ENCODE results near the gene SCGB2B2.

Gene SCGB2B2

GRCh38 chr19:34654796-34655195 lies 22.2 kb downstream of the SCGB2B2 start:
- H3K27me3 ChIP-seq (replicated peaks; ENCODE audit: control insufficient read depth, insufficient read depth, low read length), result no peaks in the 10 kb centered on the region
- H3K4me1 ChIP-seq (ENCODE audit: control insufficient read depth, insufficient read depth, low read length), result no peaks in the 10 kb centered on the region
- H3K36me3 ChIP-seq (ENCODE audit: control insufficient read depth, insufficient read depth, low read length, severe bottlenecking), result no peaks in the 10 kb centered on the region
- no peak overlapping the region for H3K4me3 ChIP-seq (ENCODE audit: low read length)
- H3K9me3 ChIP-seq (ENCODE audit: control insufficient read depth, low read length), result peaks cover 14% of the 10 kb centered on the region
- no peak overlapping the region for H3K9ac ChIP-seq (ENCODE audit: low read length)
- no peak for DNase-seq (ENCODE audit: low read depth)

- Histone ChIP-seq H3K9me3 (ENCODE audit: control insufficient read depth, low read length) (peaks cover 14% of the 10 kb centered on the region), H3K27me3 (replicated peaks; ENCODE audit: control insufficient read depth, insufficient read depth, low read length) (no peaks in the 10 kb centered on the region), H3K4me1 (ENCODE audit: control insufficient read depth, insufficient read depth, low read length) (no peaks in the 10 kb centered on the region), H3K9ac (ENCODE audit: low read length) (no peak overlapping the region), H3K36me3 (ENCODE audit: control insufficient read depth, insufficient read depth, low read length, severe bottlenecking) (no peaks in the 10 kb centered on the region), H3K4me3 (ENCODE audit: low read length) (no peak overlapping the region)
- DNase-seq (ENCODE audit: low read depth), result no peak
These were observed 25.2 kb downstream of the SCGB2B2 start for GRCh38 chr19:34651747-34652146.

GRCh38 chr19:34649886-34650543 lies 26.9 kb downstream of the SCGB2B2 start:
- Histone ChIP-seq H3K27me3 (replicated peaks; ENCODE audit: control insufficient read depth, insufficient read depth, low read length) (no peaks in the 10 kb centered on the region), H3K4me3 (ENCODE audit: low read length) (no peak overlapping the region), H3K9me3 (ENCODE audit: control insufficient read depth, low read length) (peaks cover 14% of the 10 kb centered on the region), H3K4me1 (ENCODE audit: control insufficient read depth, insufficient read depth, low read length) (no peaks in the 10 kb centered on the region), H3K36me3 (ENCODE audit: control insufficient read depth, insufficient read depth, low read length, severe bottlenecking) (no peaks in the 10 kb centered on the region), H3K9ac (ENCODE audit: low read length) (no peak overlapping the region)
- no peak for DNase-seq (ENCODE audit: low read depth)

GRCh38 chr19:34645551-34645950 lies 31.4 kb downstream of the SCGB2B2 start:
- Histone ChIP-seq H3K36me3 (ENCODE audit: control insufficient read depth, insufficient read depth, low read length, severe bottlenecking) (no peaks in the 10 kb centered on the region), H3K27me3 (replicated peaks; ENCODE audit: control insufficient read depth, insufficient read depth, low read length) (no peaks in the 10 kb centered on the region)

GRCh38 chr19:34644991-34645461 lies 31.9 kb downstream of the SCGB2B2 start:
- Histone ChIP-seq H3K9me3 (ENCODE audit: control insufficient read depth, low read length) (no peaks in the 10 kb centered on the region), H3K9ac (ENCODE audit: low read length) (no peak overlapping the region), H3K4me3 (ENCODE audit: low read length) (no peak overlapping the region), H3K27me3 (replicated peaks; ENCODE audit: control insufficient read depth, insufficient read depth, low read length) (no peaks in the 10 kb centered on the region), H3K4me1 (ENCODE audit: control insufficient read depth, insufficient read depth, low read length) (no peaks in the 10 kb centered on the region), H3K36me3 (ENCODE audit: control insufficient read depth, insufficient read depth, low read length, severe bottlenecking) (no peaks in the 10 kb centered on the region)
- DNase-seq (ENCODE audit: low read depth), result no peak

More at GRCh38 chr19:34645551-34645950, 31.4 kb downstream of the SCGB2B2 start:
- no peak overlapping the region for H3K9ac ChIP-seq (ENCODE audit: low read length)
- DNase-seq (ENCODE audit: low read depth), result no peak
- no peaks in the 10 kb centered on the region for H3K9me3 ChIP-seq (ENCODE audit: control insufficient read depth, low read length)
- H3K4me3 ChIP-seq (ENCODE audit: low read length), result no peak overlapping the region
- H3K4me1 ChIP-seq (ENCODE audit: control insufficient read depth, insufficient read depth, low read length), result no peaks in the 10 kb centered on the region

GRCh38 chr19:34642241-34642640 lies 34.7 kb downstream of the SCGB2B2 start:
- Histone ChIP-seq H3K9ac (ENCODE audit: low read length) (no peak overlapping the region), H3K36me3 (ENCODE audit: control insufficient read depth, insufficient read depth, low read length, severe bottlenecking) (no peaks in the 10 kb centered on the region), H3K4me3 (ENCODE audit: low read length) (no peak overlapping the region), H3K4me1 (ENCODE audit: control insufficient read depth, insufficient read depth, low read length) (no peaks in the 10 kb centered on the region), H3K9me3 (ENCODE audit: control insufficient read depth, low read length) (no peaks in the 10 kb centered on the region), H3K27me3 (replicated peaks; ENCODE audit: control insufficient read depth, insufficient read depth, low read length) (no peaks in the 10 kb centered on the region)
- DNase-seq (ENCODE audit: low read depth), result no peak

GRCh38 chr19:34639491-34640085 lies 37.4 kb downstream of the SCGB2B2 start:
- peaks cover 18% of the 10 kb centered on the region for H3K9me3 ChIP-seq (ENCODE audit: control insufficient read depth, low read length)
- no peak overlapping the region for H3K9ac ChIP-seq (ENCODE audit: low read length)
- no peak overlapping the region for H3K4me3 ChIP-seq (ENCODE audit: low read length)
- DNase-seq (ENCODE audit: low read depth), result peak; percentile 92
- no peaks in the 10 kb centered on the region for H3K27me3 ChIP-seq (replicated peaks; ENCODE audit: control insufficient read depth, insufficient read depth, low read length)
- no peaks in the 10 kb centered on the region for H3K36me3 ChIP-seq (ENCODE audit: control insufficient read depth, insufficient read depth, low read length, severe bottlenecking)
- no peaks in the 10 kb centered on the region for H3K4me1 ChIP-seq (ENCODE audit: control insufficient read depth, insufficient read depth, low read length)

GRCh38 chr19:34633802-34634201 lies 43.2 kb downstream of the SCGB2B2 start:
- H3K9ac ChIP-seq (ENCODE audit: low read length), result no peak overlapping the region
- H3K4me3 ChIP-seq (ENCODE audit: low read length), result no peak overlapping the region
- no peaks in the 10 kb centered on the region for H3K4me1 ChIP-seq (ENCODE audit: control insufficient read depth, insufficient read depth, low read length)
- no peaks in the 10 kb centered on the region for H3K27me3 ChIP-seq (replicated peaks; ENCODE audit: control insufficient read depth, insufficient read depth, low read length)
- H3K36me3 ChIP-seq (ENCODE audit: control insufficient read depth, insufficient read depth, low read length, severe bottlenecking), result no peaks in the 10 kb centered on the region
- DNase-seq (ENCODE audit: low read depth), result no peak
- peaks cover 25% of the 10 kb centered on the region for H3K9me3 ChIP-seq (ENCODE audit: control insufficient read depth, low read length)

Measured in adipocyte (in vitro differentiated cells).